ENCODE results near the gene SEC61B. TPM values are rescaled to one million over a fixed set of nuclear protein-coding genes. Genes with fewer than 3 reads are reported as not detected.
A peak's percentile ranks its signal among the peaks of the same experiment; 100 is the strongest.

SEC61B gene
- total RNA-seq, 2 experiments from 2014 or later: 83.4 to 84.2 TPM

- no peaks in the 10 kb centered on the region for H3K27me3 ChIP-seq (ENCODE audit: control insufficient read depth in 1 of 2, insufficient read depth in 2 of 2, low read length in 2 of 2)
- ChIA-PET CTCF (interaction anchor here (0.6 to 1.0 kb wide), 3 partner anchors 9 to 1118 kb away, joined by 3 read pairs; no protein-coding TSS in a partner anchor), POLR2A (interaction anchor here (0.6 kb wide), 1 partner anchor 37 kb away, joined by 3 read pairs; the partner anchor contains the start of genes ALG2 and SEC61B)
- H3K9me3 ChIP-seq (ENCODE audit: control insufficient read depth in 1 of 2, insufficient read depth in 1 of 2, low read length in 2 of 2): no peaks in the 10 kb centered on the region
- TF ChIP-seq CTCF (IDR thresholded peaks at IDR 0.05): peak; percentile 97
- DNase-seq (peak; percentile 56 to 87 (median 66)), ATAC-seq (ENCODE audit: poor library complexity) (peak; percentile 93)
- H3K27ac Mint-ChIP-seq: no peak overlapping the region
- H3K27me3 Mint-ChIP-seq: peaks cover 6% of the 10 kb centered on the region
- peaks cover 18% of the 10 kb centered on the region for H3K4me1 Mint-ChIP-seq (ENCODE audit: low read depth)
- H3K4me3 Mint-ChIP-seq: no peak overlapping the region
- H3K4me1 ChIP-seq (ENCODE audit: insufficient read depth, low read length): peaks cover 12% of the 10 kb centered on the region
- no peaks in the 10 kb centered on the region for H3K36me3 Mint-ChIP-seq (ENCODE audit: low read depth)
- H3K9me3 Mint-ChIP-seq: no peaks in the 10 kb centered on the region
- H3K27ac ChIP-seq (ENCODE audit: low read depth in 1 of 2, low read length in 2 of 2): no peak overlapping the region
- H3K4me3 ChIP-seq (ENCODE audit: low read length): peak overlapping the region; percentile 29
- intact Hi-C loops (cut with DNase I, micrococcal nuclease): loop anchor here (1.0 to 10.0 kb wide), 8 partner anchors 19 to 1410 kb away; partner anchors contain the start of genes ALG2 (in 1 of the 2) and SEC61B (in 1 of the 2)
- H3K36me3 ChIP-seq (ENCODE audit: insufficient read depth, low read length): no peaks in the 10 kb centered on the region
Measured at GRCh38 chr9:99184475-99185347, 37.4 kb upstream of the SEC61B start.

GRCh38 chr9:99185348-99185632, 36.8 kb upstream of the SEC61B start:
- POLR2A ChIA-PET: no interaction called here
- H3K27ac Mint-ChIP-seq: no peak overlapping the region
- CTCF ChIA-PET: interaction anchor here (0.6 to 1.0 kb wide), 2 partner anchors 8 to 1118 kb away, joined by 3 read pairs; no protein-coding TSS in a partner anchor

GRCh38 chr9:99185934-99186333, 36.1 kb upstream of the SEC61B start:
- H3K27me3 ChIP-seq (ENCODE audit: control insufficient read depth in 1 of 2, insufficient read depth in 2 of 2, low read length in 2 of 2): no peaks in the 10 kb centered on the region
- H3K4me3 ChIP-seq (ENCODE audit: low read length): no peak overlapping the region
- no peaks in the 10 kb centered on the region for H3K9me3 Mint-ChIP-seq
- H3K36me3 ChIP-seq (ENCODE audit: insufficient read depth, low read length): no peaks in the 10 kb centered on the region
- POLR2A ChIA-PET: no interaction called here
- no peaks in the 10 kb centered on the region for H3K9me3 ChIP-seq (ENCODE audit: control insufficient read depth in 1 of 2, insufficient read depth in 1 of 2, low read length in 2 of 2)
- DNase-seq: no peak
- no peak overlapping the region for H3K4me3 Mint-ChIP-seq
- peaks cover 8% of the 10 kb centered on the region for H3K27me3 Mint-ChIP-seq
- no peak for TF ChIP-seq CTCF (IDR thresholded peaks at IDR 0.05)
- peaks cover 18% of the 10 kb centered on the region for H3K4me1 Mint-ChIP-seq (ENCODE audit: low read depth)
- no peaks in the 10 kb centered on the region for H3K36me3 Mint-ChIP-seq (ENCODE audit: low read depth)
- H3K27ac Mint-ChIP-seq: no peak overlapping the region
- CTCF ChIA-PET: no interaction called here
- intact Hi-C loops (cut with DNase I, micrococcal nuclease): loop anchor here (5.0 to 10.0 kb wide), 6 partner anchors 36 to 1409 kb away; partner anchors contain the start of genes ALG2 (in 1 of the 2) and SEC61B (in 1 of the 2)
- no peak overlapping the region for H3K27ac ChIP-seq (ENCODE audit: low read depth in 1 of 2, low read length in 2 of 2)
- H3K4me1 ChIP-seq (ENCODE audit: insufficient read depth, low read length): peaks cover 12% of the 10 kb centered on the region
- no peak for ATAC-seq (ENCODE audit: poor library complexity)

More at GRCh38 chr9:99185348-99185632, 36.8 kb upstream of the SEC61B start:
- no peaks in the 10 kb centered on the region for H3K9me3 Mint-ChIP-seq
- Histone ChIP-seq H3K36me3 (ENCODE audit: insufficient read depth, low read length) (no peaks in the 10 kb centered on the region), H3K27ac (ENCODE audit: low read depth in 1 of 2, low read length in 2 of 2) (no peak overlapping the region), H3K9me3 (ENCODE audit: control insufficient read depth in 1 of 2, insufficient read depth in 1 of 2, low read length in 2 of 2) (no peaks in the 10 kb centered on the region), H3K4me3 (ENCODE audit: low read length) (no peak overlapping the region), H3K27me3 (ENCODE audit: control insufficient read depth in 1 of 2, insufficient read depth in 2 of 2, low read length in 2 of 2) (no peaks in the 10 kb centered on the region), H3K4me1 (ENCODE audit: insufficient read depth, low read length) (peaks cover 12% of the 10 kb centered on the region)
- intact Hi-C loops (cut with DNase I, micrococcal nuclease): loop anchor here (5.0 to 10.0 kb wide), 6 partner anchors 37 to 1410 kb away; partner anchors contain the start of genes ALG2 (in 1 of the 2) and SEC61B (in 1 of the 2)
- no peak for TF ChIP-seq CTCF (IDR thresholded peaks at IDR 0.05)
- H3K36me3 Mint-ChIP-seq (ENCODE audit: low read depth): no peaks in the 10 kb centered on the region
- peaks cover 18% of the 10 kb centered on the region for H3K4me1 Mint-ChIP-seq (ENCODE audit: low read depth)
- peaks cover 8% of the 10 kb centered on the region for H3K27me3 Mint-ChIP-seq
- no peak overlapping the region for H3K4me3 Mint-ChIP-seq
- no peak for DNase-seq
- ATAC-seq (ENCODE audit: poor library complexity): no peak

All from CD4-positive, alpha-beta T cell (primary cell).